KMS-11 (cell line): Measurements from ENCODE around the gene MAMDC2.

ENCODE experiments used
- H2AFZ ChIP-seq: fragments of 200-600 bp; sonication (generic); 2 replicates; pipeline ENCODE4 v1.6.1; 2016; ENCODE audit warnings: antibody characterized with exemption, mixed run types, low read depth
- H3K27ac ChIP-seq: fragments of 200-600 bp; sonication (generic); 2 replicates; pipeline ENCODE4 v1.6.1; 2016; ENCODE audit warnings: mild to moderate bottlenecking, mixed run types
- H3K27me3 ChIP-seq: fragments of 200-600 bp; sonication (generic); 2 replicates; pipeline ENCODE4 v1.6.1; 2017; ENCODE audit warnings: mild to moderate bottlenecking, low read depth, mixed run types, moderate library complexity; ENCODE audit not compliant: insufficient read depth
- H3K36me3 ChIP-seq: fragments of 200-600 bp; sonication (generic); 2 replicates; pipeline ENCODE4 v1.6.1; 2017; ENCODE audit warnings: mild to moderate bottlenecking, mixed run types; ENCODE audit not compliant: insufficient read depth
- H3K4me1 ChIP-seq: fragments of 200-600 bp; sonication (generic); 2 replicates; pipeline ENCODE4 v1.6.1; 2016; ENCODE audit warnings: mild to moderate bottlenecking, low read depth, mixed run types; ENCODE audit not compliant: poor library complexity, severe bottlenecking
- H3K4me2 ChIP-seq: fragments of 200-600 bp; sonication (generic); 2 replicates; pipeline ENCODE4 v1.7.0; 2016; ENCODE audit warnings: mild to moderate bottlenecking, mixed run types
- H3K4me3 ChIP-seq: fragments of 200-600 bp; sonication (generic); IDR thresholded peaks from 2 replicates; pipeline ENCODE4 v1.6.1; 2017; ENCODE audit warnings: low read depth, low read length, mixed read lengths; ENCODE audit not compliant: insufficient read depth
- H3K79me2 ChIP-seq: fragments of 200-600 bp; sonication (generic); 2 replicates; pipeline ENCODE4 v1.6.1; 2016; ENCODE audit warnings: low read depth, mixed run types; ENCODE audit not compliant: insufficient read depth
- H3K9ac ChIP-seq: fragments of 200-600 bp; sonication (generic); 2 replicates; pipeline ENCODE4 v1.6.1; 2016; ENCODE audit warnings: mild to moderate bottlenecking, mixed run types
- H4K20me1 ChIP-seq: fragments of 200-600 bp; sonication (generic); 2 replicates; pipeline ENCODE4 v1.6.1; 2016; ENCODE audit warnings: mild to moderate bottlenecking, mixed run types; ENCODE audit not compliant: insufficient read depth
- CTCF ChIP-seq: fragments of 200-600 bp; sonication (generic); conservative IDR thresholded peaks from 2 replicates; pipeline ENCODE4 v1.6.1; 2017; ENCODE audit warnings: low read depth, mild to moderate bottlenecking, antibody characterized with exemption, low read length, moderate library complexity, mixed read lengths

The MAMDC2 gene

GRCh38 chr9:70043285-70043684 is 363 bp upstream of the MAMDC2 start:
- Histone ChIP-seq H3K9ac (no peak overlapping the region), H3K4me2 (no peak overlapping the region)

GRCh38 chr9:70044490-70045307 is 1.1 kb downstream of the MAMDC2 start:
- no peak for TF ChIP-seq CTCF
- peaks cover 7% of the 10 kb centered on the region for H3K4me1 ChIP-seq
- no peaks in the 10 kb centered on the region for H4K20me1 ChIP-seq
- H3K36me3 ChIP-seq, result no peaks in the 10 kb centered on the region
- H2AFZ ChIP-seq, result no peak overlapping the region
- no peaks in the 10 kb centered on the region for H3K27me3 ChIP-seq
- no peaks in the 10 kb centered on the region for H3K79me2 ChIP-seq
- H3K4me2 ChIP-seq, result no peak overlapping the region
- H3K27ac ChIP-seq, result no peak overlapping the region
- no peak overlapping the region for H3K9ac ChIP-seq
- no peak overlapping the region for H3K4me3 ChIP-seq

More at GRCh38 chr9:70043285-70043684, 363 bp upstream of the MAMDC2 start:
- Histone ChIP-seq H3K4me3 (no peak overlapping the region), H3K27ac (no peak overlapping the region), H2AFZ (no peak overlapping the region), H4K20me1 (no peaks in the 10 kb centered on the region), H3K79me2 (no peaks in the 10 kb centered on the region), H3K4me1 (peaks cover 7% of the 10 kb centered on the region), H3K36me3 (no peaks in the 10 kb centered on the region), H3K27me3 (no peaks in the 10 kb centered on the region)
- TF ChIP-seq CTCF, result no peak

GRCh38 chr9:70045452-70045851 is 1.8 kb downstream of the MAMDC2 start:
- H3K27ac ChIP-seq, result no peak overlapping the region
- no peaks in the 10 kb centered on the region for H3K79me2 ChIP-seq
- no peak overlapping the region for H3K9ac ChIP-seq
- no peaks in the 10 kb centered on the region for H4K20me1 ChIP-seq
- no peak overlapping the region for H3K4me2 ChIP-seq
- TF ChIP-seq CTCF, result no peak
- no peak overlapping the region for H2AFZ ChIP-seq
- no peaks in the 10 kb centered on the region for H3K36me3 ChIP-seq
- no peaks in the 10 kb centered on the region for H3K27me3 ChIP-seq
- H3K4me3 ChIP-seq, result no peak overlapping the region
- peaks cover 7% of the 10 kb centered on the region for H3K4me1 ChIP-seq

GRCh38 chr9:70046274-70047070 is 2.8 kb downstream of the MAMDC2 start:
- Histone ChIP-seq H4K20me1 (no peaks in the 10 kb centered on the region), H3K36me3 (no peaks in the 10 kb centered on the region), H3K27ac (no peak overlapping the region), H3K4me1 (peaks cover 7% of the 10 kb centered on the region), H3K4me3 (no peak overlapping the region), H3K27me3 (no peaks in the 10 kb centered on the region), H3K4me2 (no peak overlapping the region), H3K79me2 (no peaks in the 10 kb centered on the region), H3K9ac (no peak overlapping the region), H2AFZ (peak overlapping the region; percentile 10; the same call in 1 of the 2 replicates)
- no peak for TF ChIP-seq CTCF
